ENCODE measurements around the gene ATG7. TPM values are rescaled to one million over a fixed set of nuclear protein-coding genes. Genes with fewer than 3 reads are reported as not detected.

ATG7 gene, protein sequence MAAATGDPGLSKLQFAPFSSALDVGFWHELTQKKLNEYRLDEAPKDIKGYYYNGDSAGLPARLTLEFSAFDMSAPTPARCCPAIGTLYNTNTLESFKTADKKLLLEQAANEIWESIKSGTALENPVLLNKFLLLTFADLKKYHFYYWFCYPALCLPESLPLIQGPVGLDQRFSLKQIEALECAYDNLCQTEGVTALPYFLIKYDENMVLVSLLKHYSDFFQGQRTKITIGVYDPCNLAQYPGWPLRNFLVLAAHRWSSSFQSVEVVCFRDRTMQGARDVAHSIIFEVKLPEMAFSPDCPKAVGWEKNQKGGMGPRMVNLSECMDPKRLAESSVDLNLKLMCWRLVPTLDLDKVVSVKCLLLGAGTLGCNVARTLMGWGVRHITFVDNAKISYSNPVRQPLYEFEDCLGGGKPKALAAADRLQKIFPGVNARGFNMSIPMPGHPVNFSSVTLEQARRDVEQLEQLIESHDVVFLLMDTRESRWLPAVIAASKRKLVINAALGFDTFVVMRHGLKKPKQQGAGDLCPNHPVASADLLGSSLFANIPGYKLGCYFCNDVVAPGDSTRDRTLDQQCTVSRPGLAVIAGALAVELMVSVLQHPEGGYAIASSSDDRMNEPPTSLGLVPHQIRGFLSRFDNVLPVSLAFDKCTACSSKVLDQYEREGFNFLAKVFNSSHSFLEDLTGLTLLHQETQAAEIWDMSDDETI
- 48.5 TPM for total RNA-seq

DNA sequence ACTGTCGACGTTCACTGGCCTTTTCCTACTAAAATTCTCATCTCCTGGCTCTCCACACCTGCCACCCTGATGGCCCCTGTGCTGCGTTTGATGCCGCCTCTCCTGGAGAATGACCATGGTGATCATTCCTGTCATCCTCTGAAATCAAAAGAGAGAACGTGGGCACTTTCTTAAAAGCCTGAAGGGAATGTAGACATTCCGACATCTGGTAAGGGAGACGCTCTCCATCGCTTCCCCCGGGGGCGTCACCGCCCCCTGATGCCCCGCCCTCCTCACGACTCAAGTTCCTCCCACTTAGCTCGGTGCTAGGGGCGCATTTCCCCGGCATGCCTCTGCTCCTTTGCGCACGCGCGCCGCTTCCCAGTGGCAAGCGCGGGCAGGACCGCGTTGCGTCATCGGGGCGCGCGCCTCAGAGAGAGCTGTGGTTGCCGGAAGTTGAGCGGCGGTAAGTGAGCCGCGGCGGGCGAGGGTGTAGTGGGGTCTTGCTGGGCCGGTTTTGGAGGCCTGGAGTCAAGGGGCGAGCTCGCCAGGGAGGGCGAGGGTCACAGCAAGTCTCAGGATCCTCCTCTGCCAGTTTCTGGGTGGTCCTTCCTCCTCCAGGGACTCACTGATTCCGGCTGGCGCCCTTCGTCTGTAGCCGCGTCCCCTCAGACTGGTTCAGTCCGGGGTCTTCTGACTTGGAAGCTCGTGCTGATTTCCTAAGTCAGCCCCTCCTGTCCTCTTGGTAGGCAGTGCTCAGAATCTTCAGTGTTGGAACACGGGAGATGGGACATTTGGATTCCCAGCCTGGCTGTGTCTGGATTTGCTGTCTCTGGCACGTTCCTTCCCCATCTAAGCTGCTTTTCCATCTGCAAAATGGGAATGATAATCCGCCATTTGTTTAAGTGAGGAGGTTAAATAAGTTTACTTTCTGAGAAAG is at the start of gene ATG7:
Gene ATG7, plus strand, starts transcription at position 412 of the 919 bp plus-strand sequence. CDS start 26,299 bp downstream, outside the sequence.
- peak within 1 kb of the TSS; percentile 74 to 85 for H3K27ac ChIP-seq
- peak within 1 kb of the TSS; percentile 89 to 91 for H3K4me3 ChIP-seq
- intact Hi-C loops (cut with DNase I), result loop anchor here (1.0 to 5.0 kb wide), 5 partner anchors 17 to 210 kb away; partner anchors contain the start of gene HRH1

DNA sequence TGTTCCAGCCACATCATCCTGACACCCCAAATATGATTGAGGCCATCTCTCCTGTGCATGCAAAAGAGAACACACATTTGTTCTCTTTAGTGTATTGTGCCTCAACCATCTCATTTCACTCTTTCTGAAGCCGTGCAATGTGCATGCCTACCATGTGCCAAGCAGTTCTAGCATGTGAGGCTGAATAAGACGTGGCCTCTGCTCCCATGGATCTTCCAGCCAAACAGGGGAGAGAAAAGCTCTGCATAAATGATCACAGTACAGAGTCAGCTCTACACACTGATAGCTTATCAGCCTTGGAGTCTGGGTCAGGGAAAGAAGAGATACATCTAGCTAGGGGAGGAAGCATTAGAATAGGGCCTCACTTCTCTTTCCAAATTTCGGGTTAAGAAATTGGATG is 48.2 kb upstream of the ATG7 start:
- TF ChIP-seq CTCF (IDR thresholded peaks at IDR 0.05), result no peak
- peaks cover 0 to 6% of the 10 kb centered on the region in 2 donors for H3K36me3 ChIP-seq
- peaks cover 3 to 7% of the 10 kb centered on the region in 2 donors for H3K4me1 ChIP-seq
- DNase-seq (ENCODE audit: low spot score in 2 of 2), result no peak
- H3K27me3 ChIP-seq, result no peaks in the 10 kb centered on the region
- peak overlapping the region; percentile 89 to 90 for H3K27ac ChIP-seq
- H3K9me3 ChIP-seq, result no peaks in the 10 kb centered on the region
- intact Hi-C loops (cut with DNase I), result no loop called here
- no peak overlapping the region for H3K4me3 ChIP-seq

More for the DNA sequence above, at the start of gene ATG7:
- Histone ChIP-seq H3K9me3 (no peaks in the 10 kb centered on the region), H3K36me3 (no peaks in the 10 kb centered on the region), H3K27me3 (no peaks in the 10 kb centered on the region), H3K4me1 (peaks cover 8 to 14% of the 10 kb centered on the region in 2 donors)
- no peak for TF ChIP-seq CTCF (IDR thresholded peaks at IDR 0.05)
- DNase-seq (ENCODE audit: low spot score in 2 of 2), result peak; percentile 91 to 99

DNA sequence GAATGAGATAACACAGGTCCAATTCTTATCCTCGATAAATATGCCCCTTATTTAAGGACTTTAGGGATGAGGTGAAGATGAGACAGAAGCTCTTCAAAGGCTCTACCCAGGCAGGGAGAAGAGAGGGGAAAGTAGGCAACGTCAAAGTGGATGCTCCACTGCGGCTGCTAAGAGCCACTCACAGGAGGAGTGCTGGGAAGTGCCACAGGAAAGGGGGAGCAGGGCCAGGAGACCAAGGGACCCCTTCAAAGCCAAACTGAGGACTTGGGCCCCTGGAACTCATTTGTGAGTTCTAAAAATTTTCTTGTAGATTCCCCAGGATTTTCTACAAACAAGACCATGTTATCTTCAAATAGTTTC is 47.3 kb upstream of the ATG7 start:
- no peaks in the 10 kb centered on the region for H3K27me3 ChIP-seq
- no peak for TF ChIP-seq CTCF (IDR thresholded peaks at IDR 0.05)
- DNase-seq (ENCODE audit: low spot score in 2 of 2), result no peak
- peak overlapping the region; percentile 2 to 39 for H3K4me3 ChIP-seq
- H3K9me3 ChIP-seq, result no peaks in the 10 kb centered on the region
- H3K4me1 ChIP-seq, result peaks cover 3 to 8% of the 10 kb centered on the region in 2 donors
- H3K36me3 ChIP-seq, result peaks cover 0 to 6% of the 10 kb centered on the region in 2 donors
- intact Hi-C loops (cut with DNase I), result no loop called here
- H3K27ac ChIP-seq, result peak overlapping the region; percentile 89 to 90

DNA sequence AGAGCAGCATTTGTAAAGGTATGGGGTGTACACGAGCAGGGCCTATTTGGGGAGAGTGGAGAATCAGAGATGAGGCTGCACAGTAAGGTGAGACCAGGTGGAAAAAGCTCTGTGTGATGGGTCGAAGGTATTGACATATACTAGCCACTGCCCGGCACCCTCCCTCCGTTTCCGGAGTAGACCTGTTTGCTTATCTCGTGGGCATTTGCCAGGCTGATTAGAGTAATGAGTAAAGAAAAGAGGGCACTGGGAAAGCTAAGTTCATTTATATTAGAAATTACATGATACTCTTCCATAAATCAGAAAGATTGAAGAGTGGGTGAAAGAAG is 46.2 kb upstream of the ATG7 start:
- H3K27ac ChIP-seq, result peak overlapping the region; percentile 89 to 90
- no peaks in the 10 kb centered on the region for H3K9me3 ChIP-seq
- TF ChIP-seq CTCF (IDR thresholded peaks at IDR 0.05), result no peak
- H3K36me3 ChIP-seq, result peaks cover 0 to 6% of the 10 kb centered on the region in 2 donors
- H3K4me1 ChIP-seq, result peaks cover 3 to 15% of the 10 kb centered on the region in 2 donors
- no peak overlapping the region for H3K4me3 ChIP-seq
- intact Hi-C loops (cut with DNase I), result no loop called here
- no peak for DNase-seq (ENCODE audit: low spot score in 2 of 2)
- no peaks in the 10 kb centered on the region for H3K27me3 ChIP-seq

DNA sequence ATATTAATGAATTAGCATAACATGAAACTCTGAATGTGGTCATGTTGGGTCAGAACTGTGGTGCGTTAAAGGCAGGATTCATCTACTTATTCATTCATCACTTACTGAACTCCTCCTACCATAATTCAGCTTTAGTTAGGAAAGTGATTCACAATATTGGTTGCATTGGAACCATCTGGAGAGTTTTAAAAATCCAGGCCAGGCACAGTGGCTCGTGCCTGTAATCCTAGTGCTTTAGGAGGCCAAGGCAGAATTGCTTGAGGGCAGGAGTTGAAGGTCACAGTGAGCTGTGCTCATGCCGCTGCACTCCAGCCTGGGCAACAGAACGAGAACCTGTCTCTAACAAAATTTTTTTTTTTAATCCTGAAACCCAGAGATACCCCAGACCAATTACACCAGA is 44.2 kb upstream of the ATG7 start:
- intact Hi-C loops (cut with DNase I), result no loop called here
- peak overlapping the region; percentile 16 to 89 for H3K27ac ChIP-seq
- no peak overlapping the region for H3K4me3 ChIP-seq
- DNase-seq (ENCODE audit: low spot score in 2 of 2), result no peak
- H3K36me3 ChIP-seq, result peaks cover 0 to 6% of the 10 kb centered on the region in 2 donors
- H3K9me3 ChIP-seq, result no peaks in the 10 kb centered on the region
- H3K27me3 ChIP-seq, result no peaks in the 10 kb centered on the region
- H3K4me1 ChIP-seq, result peaks cover 3 to 15% of the 10 kb centered on the region in 2 donors
- TF ChIP-seq CTCF (IDR thresholded peaks at IDR 0.05), result no peak

Data from ascending aorta (tissue), 2 donors.